GM21825 (cell line): ENCODE measurements around the gene SLAMF6.

Source experiments
- ATAC-seq: cut with Tn5 transposase; IDR thresholded peaks from one replicate; pipeline ENCODE4 v1.9.1; 2021; ENCODE audit warnings: mild to moderate bottlenecking, moderate library complexity; ENCODE audit not compliant: unreplicated experiment

SLAMF6 gene

GRCh38 chr1:160437432-160438316, 85.4 kb downstream of the SLAMF6 start:
- peak; percentile 66 for ATAC-seq

- ATAC-seq: no peak
These were observed 86.1 kb downstream of the SLAMF6 start for GRCh38 chr1:160436966-160437365.
